HG02763 (cell line): ENCODE results near the gene UCN3.
"Not testable (repeated sequence)": the region's sequence is repeated elsewhere in the genome, so short reads cannot be mapped to it uniquely, and the experiment has no call there.

Experiments
- ATAC-seq: cut with Tn5 transposase; IDR thresholded peaks from one replicate; pipeline ENCODE4 v1.9.1; 2021; ENCODE audit warnings: mild to moderate bottlenecking, moderate library complexity; ENCODE audit not compliant: unreplicated experiment

Gene UCN3

GRCh38 chr10:5365928-5366327, 1.2 kb downstream of the UCN3 start:
- no peak for ATAC-seq

- ATAC-seq = no peak
Observed at GRCh38 chr10:5369362-5370158, 4.8 kb downstream of the UCN3 start.

- ATAC-seq = no peak
Observed at GRCh38 chr10:5370493-5371352, 6.0 kb downstream of the UCN3 start.

- ATAC-seq = no peak
Observed at GRCh38 chr10:5373307-5373706, 8.5 kb downstream of the UCN3 start.

GRCh38 chr10:5373891-5374611, 9.3 kb downstream of the UCN3 start:
- ATAC-seq = no peak

GRCh38 chr10:5376450-5376849, 11.7 kb downstream of the UCN3 start:
- no peak for ATAC-seq

GRCh38 chr10:5379202-5379601, 14.4 kb downstream of the UCN3 start:
- ATAC-seq = not testable (repeated sequence)

- ATAC-seq = not testable (repeated sequence)
Observed at GRCh38 chr10:5380395-5380794, 15.6 kb downstream of the UCN3 start.

- ATAC-seq = no peak
Observed at GRCh38 chr10:5381187-5381586, 16.4 kb downstream of the UCN3 start.

- ATAC-seq = no peak
Observed at GRCh38 chr10:5385224-5385623, 20.5 kb downstream of the UCN3 start.

- no peak for ATAC-seq
Observed at GRCh38 chr10:5387169-5387568, 22.4 kb downstream of the UCN3 start.

- no peak for ATAC-seq
Observed at GRCh38 chr10:5390607-5391205, 25.9 kb downstream of the UCN3 start.

- no peak for ATAC-seq
Observed at GRCh38 chr10:5391790-5392189, 27.0 kb downstream of the UCN3 start.

GRCh38 chr10:5393529-5393928, 28.8 kb downstream of the UCN3 start:
- no peak for ATAC-seq

GRCh38 chr10:5395168-5395567, 30.4 kb downstream of the UCN3 start:
- no peak for ATAC-seq

GRCh38 chr10:5396556-5397300, 32.0 kb downstream of the UCN3 start:
- ATAC-seq = no peak

GRCh38 chr10:5399332-5399731, 34.6 kb downstream of the UCN3 start:
- no peak for ATAC-seq

GRCh38 chr10:5400468-5401240, 35.9 kb downstream of the UCN3 start:
- ATAC-seq = no peak

GRCh38 chr10:5402798-5403197, 38.0 kb downstream of the UCN3 start:
- no peak for ATAC-seq
